GM12892 (cell line): ENCODE data around the gene SORCS2.

Experiments
- POLR2A ChIP-seq: IDR thresholded peaks from 2 replicates; pipeline ENCODE4 v1.6.1; 2011; ENCODE audit warnings: low read depth, low read length, control low read depth
- POLR2AphosphoS5 ChIP-seq: IDR thresholded peaks from 2 replicates; pipeline ENCODE4 v1.6.1; 2011; ENCODE audit warnings: low read depth, low read length, control low read depth
- TAF1 ChIP-seq: IDR thresholded peaks from 2 replicates; pipeline ENCODE4 v1.6.1; 2011; ENCODE audit warnings: low read depth, mild to moderate bottlenecking, control low read depth, low read length, borderline replicate concordance

- TF ChIP-seq POLR2AphosphoS5, result no peak
- TF ChIP-seq TAF1, result no peak
- TF ChIP-seq POLR2A, result no peak
These were observed 107.8 kb downstream of the SORCS2 start for GRCh38 chr4:7299908-7300710.
